NCI-H2081 treated with DMSO at 0.1 percent for 48 hours (cell line): ENCODE measurements around the gene DTNB.
"Not testable (repeated sequence)": the region's sequence is repeated elsewhere in the genome, so short reads cannot be mapped to it uniquely, and the experiment has no call there.

Experiments
- DNase-seq: peaks from one replicate; lab custom pipeline; 2025; lab: John Stamatoyannopoulos, UW

DTNB gene

DNA sequence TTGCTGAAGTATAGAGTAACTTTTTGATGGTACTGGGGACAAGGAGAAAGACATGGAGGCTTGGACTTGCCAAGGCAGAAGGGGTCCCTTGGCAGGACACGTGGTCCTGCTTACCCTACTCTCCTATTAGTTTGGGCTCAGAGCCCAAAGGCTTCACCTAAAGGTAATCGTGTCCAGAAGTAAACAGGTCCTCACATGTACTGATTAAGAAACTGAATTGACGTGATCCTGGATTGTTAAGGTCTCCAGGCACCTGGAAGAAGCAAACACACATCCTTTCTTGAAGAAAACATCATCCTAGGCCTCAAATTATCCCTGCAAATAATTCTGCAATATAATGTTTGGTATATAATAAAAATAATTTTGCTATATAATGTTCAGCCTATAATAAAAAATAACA, 50.0 kb downstream of the DTNB start:
- DNase-seq: no peak

DNA sequence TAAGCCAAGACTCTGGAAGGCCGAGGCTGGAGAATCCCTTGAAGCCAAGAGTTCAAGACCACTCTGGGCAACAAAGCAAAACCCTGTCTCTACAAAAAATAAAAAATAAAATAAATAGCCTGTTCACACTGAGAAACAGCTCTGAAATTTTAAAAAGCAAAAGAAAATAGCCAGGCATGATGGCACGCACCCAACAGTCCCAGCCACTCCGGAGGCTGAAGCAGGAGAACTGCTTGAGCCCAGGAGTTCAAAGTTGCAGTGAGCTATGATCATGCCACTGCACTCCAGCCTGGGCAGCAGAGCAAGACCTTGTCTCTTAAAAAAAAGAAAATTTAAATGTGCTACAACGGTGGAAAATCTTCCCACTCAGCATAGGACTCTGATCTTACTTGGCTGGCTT, 52.7 kb downstream of the DTNB start:
- no peak for DNase-seq

DNA sequence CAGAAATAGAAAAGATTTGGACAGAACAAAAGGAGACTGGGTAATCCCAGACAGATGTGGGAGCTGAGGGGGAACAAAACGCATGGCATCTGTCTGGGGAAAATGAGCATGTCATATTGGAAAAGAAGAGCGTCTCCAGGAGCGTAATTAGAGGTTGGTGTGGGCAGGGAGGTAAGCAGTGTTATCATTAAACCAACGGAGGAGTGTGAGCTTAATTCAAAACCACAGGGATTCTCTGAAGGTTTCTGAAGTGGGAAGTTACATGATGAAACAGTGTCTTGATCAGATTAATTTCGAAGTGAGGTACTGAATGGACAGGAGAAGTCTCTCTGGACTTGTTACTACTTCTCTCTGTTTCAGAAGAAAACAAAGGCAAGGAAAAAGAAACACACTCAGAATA, 53.3 kb downstream of the DTNB start:
- DNase-seq: no peak

DNA sequence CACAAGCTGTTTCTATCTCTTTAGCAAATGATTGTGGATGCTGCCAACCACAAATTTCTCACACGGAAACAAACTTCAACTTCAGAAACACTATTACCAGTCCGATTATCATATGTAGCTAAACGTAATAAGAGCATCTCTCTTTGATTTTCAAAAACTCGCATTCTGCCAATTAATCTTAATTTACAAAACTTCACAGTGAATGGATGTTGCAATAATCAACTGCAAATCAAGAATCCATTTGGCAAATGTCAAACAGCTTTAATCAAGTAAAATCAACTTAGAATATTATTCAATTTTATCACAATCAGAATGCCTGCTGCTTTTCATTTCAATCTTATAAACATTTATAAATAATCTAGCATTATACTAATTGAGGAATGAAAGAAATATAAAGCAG, 54.2 kb downstream of the DTNB start:
- DNase-seq: no peak

DNA sequence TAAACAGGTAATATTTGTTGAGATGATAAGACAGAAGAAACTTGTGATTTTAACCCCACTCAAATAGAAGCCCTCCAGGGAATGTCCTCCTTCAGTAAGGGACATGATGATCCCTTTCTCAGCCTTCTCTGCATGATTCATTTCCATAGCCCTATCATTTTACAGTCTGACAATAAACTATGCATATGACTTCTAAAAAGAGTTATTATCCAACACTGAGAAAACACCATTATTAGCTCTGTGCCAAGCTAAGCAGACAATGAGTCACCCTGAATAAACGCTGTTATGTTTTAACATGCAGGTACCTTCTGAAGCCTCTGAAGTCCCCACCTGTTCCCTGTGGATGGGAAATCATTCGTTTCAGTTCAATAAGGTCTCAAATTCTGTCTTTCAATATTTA, 54.7 kb downstream of the DTNB start:
- DNase-seq: peak; percentile 99

DNA sequence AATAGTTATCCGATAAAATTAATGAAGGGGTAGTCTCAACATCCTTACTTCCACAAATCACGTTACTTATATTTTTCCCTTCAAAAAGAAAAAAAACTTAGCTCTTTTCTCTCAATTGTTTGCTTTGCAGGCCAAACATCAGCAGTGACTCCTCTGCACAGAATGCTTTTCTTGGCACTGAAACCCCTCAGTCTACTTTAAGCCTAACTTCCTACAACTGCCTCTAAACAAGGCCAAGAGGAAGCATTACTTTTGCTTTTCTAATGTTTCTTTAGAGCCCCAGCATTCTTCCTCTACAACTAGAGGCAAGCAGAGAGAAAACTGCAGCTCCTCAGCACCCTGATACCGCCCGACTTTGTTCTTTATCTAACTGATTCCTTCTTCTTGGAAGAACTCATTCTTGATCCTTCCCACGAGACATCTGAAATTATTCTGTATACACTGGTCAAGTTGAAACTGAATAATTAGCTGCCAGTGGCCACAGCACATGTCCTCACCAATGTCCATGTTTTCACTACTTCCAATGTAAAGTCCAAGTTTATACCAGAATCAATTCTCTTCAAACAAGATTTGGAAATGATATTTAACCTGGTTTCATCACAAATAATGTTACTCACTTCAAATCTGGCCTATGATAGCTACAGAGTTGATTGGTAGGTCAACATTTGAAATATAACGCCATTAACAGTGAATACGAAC, 55.3 kb downstream of the DTNB start:
- no peak for DNase-seq

DNA sequence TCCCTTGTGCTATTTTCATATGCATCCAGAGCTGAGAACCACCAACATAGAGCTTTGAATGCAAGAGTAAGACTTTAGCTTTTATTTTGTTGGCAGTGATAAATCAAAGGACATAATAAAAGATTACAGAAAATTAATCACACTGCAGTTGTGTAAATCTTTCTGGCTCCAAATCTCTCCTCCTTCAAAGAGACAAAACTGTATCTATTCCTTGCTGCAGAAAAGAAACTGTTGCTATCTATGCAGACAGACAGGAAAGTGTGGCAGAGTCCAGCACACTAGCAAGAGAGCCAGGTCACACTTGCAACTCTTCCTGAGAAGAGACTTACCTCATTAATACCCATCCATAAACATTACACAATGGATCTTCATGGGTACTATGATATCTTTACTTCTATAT, 57.5 kb downstream of the DTNB start:
- DNase-seq: no peak

- DNase-seq: no peak
These were observed 58.0 kb downstream of the DTNB start for GRCh38 chr2:25615386-25615785.

- no peak for DNase-seq
These were observed 58.7 kb downstream of the DTNB start for GRCh38 chr2:25614711-25615110.

- DNase-seq: no peak
These were observed 64.7 kb downstream of the DTNB start for GRCh38 chr2:25608718-25609117.

GRCh38 chr2:25606892-25607291, 66.5 kb downstream of the DTNB start:
- DNase-seq: no peak

GRCh38 chr2:25602333-25602723, 71.0 kb downstream of the DTNB start:
- no peak for DNase-seq

DNA sequence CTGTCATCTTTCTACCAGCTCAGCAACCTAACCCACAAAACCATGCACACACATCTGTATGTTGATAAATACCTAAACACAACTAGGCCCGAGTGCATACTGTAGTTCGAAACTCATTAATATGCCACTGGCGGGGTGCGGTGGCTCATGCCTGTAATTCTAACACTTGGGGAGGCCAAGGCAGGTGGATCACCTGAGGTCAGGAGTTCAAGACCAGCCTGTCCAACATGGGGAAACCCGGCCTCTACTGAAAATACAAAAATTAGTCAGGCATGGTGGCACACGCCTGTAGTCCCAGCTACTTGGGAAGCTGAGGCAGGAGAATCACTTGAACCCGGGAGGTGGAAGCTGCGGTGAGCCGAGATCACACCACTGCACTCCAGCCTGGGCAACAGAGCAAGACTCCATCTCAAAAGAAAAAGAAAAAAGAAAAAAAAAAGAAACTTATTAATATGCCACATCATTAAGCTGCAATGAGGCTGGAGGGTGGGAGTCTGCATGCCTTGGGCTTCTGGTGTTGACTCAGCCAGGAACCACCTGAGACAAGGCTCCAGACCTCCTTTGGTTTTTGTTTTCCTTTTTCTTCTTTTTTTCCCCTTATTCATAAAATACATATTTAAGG, 71.6 kb downstream of the DTNB start:
- not testable (repeated sequence) for DNase-seq

DNA sequence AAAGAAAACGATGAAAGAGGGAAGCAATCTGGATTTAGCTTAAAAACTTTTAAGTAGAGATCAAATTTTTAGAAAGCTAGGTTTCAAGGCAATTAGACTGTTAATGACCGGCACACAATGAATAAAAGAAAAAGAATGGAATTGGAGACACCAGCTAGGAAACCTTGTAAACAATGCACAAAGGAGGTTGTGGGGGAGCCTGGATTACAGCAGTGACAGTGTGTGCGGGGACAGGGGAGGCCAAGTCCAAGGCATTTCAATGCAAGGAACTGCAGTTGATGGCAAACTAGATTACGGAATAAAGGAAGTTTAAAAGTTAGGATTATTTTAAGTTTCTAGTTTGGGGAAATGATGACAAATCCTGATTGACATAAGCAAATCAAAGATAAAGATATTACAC, 74.5 kb downstream of the DTNB start:
- no peak for DNase-seq

GRCh38 chr2:25598332-25598731, 75.0 kb downstream of the DTNB start:
- no peak for DNase-seq

GRCh38 chr2:25597881-25598280, 75.5 kb downstream of the DTNB start:
- DNase-seq: no peak

- DNase-seq: no peak
These were observed 76.7 kb downstream of the DTNB start for GRCh38 chr2:25596516-25597244.

DNA sequence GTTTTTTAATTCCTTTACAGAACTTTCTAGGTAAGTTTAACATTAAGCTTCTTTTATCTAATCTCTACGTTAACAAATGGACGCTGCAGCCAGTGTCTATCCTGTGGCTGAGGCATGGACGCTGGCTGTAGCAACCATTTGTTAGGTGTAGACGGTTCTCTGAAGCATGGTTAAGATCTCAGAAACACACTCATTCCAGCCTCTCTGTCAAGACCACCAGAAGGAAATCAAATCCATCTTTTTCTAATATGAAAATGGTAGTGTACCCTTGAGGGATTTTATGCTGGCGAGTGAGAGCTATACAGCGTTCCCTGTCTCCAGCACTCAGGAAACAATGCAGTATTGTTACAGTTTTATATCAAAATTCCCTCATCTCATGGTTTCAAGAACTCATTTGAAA, 78.0 kb downstream of the DTNB start:
- no peak for DNase-seq

GRCh38 chr2:25594991-25595390, 78.4 kb downstream of the DTNB start:
- DNase-seq: no peak

- DNase-seq: no peak
These were observed 80.5 kb downstream of the DTNB start for GRCh38 chr2:25592766-25593292.

DNA sequence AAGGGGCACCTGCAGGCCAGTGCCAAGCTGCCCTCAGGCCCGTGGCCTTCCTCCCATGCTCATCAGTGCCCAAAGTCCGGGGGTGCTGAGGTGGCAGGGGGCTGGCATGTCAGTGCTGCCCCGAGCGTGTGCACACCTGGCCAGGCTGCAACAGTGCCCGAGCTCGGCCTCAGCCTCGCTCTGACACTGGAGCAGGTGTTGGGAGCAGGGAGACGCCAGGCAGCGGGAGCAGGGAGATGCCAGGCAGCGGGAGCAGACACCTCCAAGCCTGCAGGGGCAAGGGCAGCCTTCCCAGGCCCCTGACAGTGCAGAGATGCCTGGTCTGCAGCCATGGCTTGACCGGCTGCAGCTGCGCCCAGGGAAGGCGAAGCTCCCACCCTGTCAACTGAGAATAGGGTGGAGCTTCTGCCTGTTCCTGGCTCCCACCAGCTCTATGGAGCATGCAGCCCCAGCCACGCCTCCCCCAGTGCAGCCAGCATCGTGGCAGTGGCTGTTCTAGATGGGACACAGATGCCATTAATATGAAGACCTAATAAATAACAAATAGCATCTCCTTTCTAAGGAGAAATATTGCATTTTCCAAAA, 82.4 kb downstream of the DTNB start:
- DNase-seq: no peak

DNA sequence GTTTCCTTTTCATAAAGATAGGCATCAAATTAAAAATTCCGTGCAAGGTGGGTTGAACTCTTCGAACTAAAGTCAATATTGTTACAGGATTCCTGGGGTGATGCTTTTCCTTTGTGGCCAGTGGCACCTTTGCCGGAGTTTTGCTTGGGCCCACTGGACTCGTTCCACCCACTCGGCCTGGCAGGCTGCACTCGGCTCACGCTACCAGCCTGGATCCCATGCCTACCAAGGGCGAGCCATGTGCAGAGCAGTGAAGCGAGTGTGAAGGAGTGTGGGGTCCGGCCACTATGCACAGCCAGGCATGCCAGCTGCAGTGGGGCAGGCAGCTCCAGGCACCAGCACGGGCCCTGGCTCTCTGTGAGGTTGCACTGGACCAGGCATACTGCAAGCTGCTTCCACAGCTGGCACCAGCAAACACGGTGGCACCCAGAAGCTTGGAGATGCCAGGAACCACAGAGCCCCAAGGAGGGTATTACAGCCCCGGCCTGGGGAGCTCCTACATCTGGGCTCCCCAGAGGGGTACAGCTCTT, 83.6 kb downstream of the DTNB start:
- no peak for DNase-seq

GRCh38 chr2:25588576-25588975, 84.8 kb downstream of the DTNB start:
- DNase-seq: no peak
